ENCODE measurements around the gene GIPC2. TPM values are rescaled to one million over a fixed set of nuclear protein-coding genes. Genes with fewer than 3 reads are reported as not detected.

GIPC2 gene
- total and polyA plus RNA-seq, 10 of the 15 experiments (the other 5 are each of a cell fraction or from before 2014, with no cell fraction given), result 0.03 to 0.23 (median 0.06) TPM; not detected in 2

DNA sequence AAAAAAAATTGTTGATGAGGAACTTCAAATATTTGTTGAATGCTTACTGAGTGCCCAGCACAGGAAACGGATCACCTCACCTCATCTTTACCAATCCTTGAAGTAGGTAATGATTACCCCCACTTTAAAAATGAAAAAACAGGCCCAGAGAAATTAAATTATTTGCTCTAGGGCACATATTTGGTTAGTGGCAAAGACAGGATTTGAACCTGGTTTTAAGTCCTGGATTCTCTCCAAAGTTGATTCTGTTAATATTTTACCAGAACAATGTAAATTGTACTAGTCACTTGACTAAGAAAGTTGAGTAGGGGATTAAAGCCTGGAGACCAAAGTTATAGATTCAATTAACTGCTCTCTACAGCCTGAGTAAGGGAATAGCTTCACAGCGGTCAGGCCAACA lies 97.9 kb downstream of the GIPC2 start (continued):
- no peak for TF ChIP-seq HCFC1 (IDR thresholded peaks at IDR 0.05; ENCODE audit: low read length)
- no peak for TF ChIP-seq KAT2A (conservative IDR thresholded peaks at IDR 0.05; ENCODE audit: control insufficient read depth, low read depth, low read length)
- no peak for TF ChIP-seq WRNIP1 (IDR thresholded peaks at IDR 0.05; ENCODE audit: borderline replicate concordance, low read depth, low read length)
- TF ChIP-seq CBX5 (IDR thresholded peaks at IDR 0.05; ENCODE audit: low read depth), result no peak
- TF ChIP-seq CREB1 (IDR thresholded peaks at IDR 0.05; ENCODE audit: low read depth), result no peak
- no peak for TF ChIP-seq SUPT20H (IDR thresholded peaks at IDR 0.05; ENCODE audit: borderline replicate concordance, control insufficient read depth, low read depth, low read length)
- TF ChIP-seq USF2 (IDR thresholded peaks at IDR 0.05; ENCODE audit: borderline replicate concordance, low read depth, low read length), result no peak
- TF ChIP-seq, protein P1, sequence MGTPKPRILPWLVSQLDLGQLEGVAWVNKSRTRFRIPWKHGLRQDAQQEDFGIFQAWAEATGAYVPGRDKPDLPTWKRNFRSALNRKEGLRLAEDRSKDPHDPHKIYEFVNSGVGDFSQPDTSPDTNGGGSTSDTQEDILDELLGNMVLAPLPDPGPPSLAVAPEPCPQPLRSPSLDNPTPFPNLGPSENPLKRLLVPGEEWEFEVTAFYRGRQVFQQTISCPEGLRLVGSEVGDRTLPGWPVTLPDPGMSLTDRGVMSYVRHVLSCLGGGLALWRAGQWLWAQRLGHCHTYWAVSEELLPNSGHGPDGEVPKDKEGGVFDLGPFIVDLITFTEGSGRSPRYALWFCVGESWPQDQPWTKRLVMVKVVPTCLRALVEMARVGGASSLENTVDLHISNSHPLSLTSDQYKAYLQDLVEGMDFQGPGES (IDR thresholded peaks at IDR 0.05), result no peak
- TF ChIP-seq, protein P2, sequence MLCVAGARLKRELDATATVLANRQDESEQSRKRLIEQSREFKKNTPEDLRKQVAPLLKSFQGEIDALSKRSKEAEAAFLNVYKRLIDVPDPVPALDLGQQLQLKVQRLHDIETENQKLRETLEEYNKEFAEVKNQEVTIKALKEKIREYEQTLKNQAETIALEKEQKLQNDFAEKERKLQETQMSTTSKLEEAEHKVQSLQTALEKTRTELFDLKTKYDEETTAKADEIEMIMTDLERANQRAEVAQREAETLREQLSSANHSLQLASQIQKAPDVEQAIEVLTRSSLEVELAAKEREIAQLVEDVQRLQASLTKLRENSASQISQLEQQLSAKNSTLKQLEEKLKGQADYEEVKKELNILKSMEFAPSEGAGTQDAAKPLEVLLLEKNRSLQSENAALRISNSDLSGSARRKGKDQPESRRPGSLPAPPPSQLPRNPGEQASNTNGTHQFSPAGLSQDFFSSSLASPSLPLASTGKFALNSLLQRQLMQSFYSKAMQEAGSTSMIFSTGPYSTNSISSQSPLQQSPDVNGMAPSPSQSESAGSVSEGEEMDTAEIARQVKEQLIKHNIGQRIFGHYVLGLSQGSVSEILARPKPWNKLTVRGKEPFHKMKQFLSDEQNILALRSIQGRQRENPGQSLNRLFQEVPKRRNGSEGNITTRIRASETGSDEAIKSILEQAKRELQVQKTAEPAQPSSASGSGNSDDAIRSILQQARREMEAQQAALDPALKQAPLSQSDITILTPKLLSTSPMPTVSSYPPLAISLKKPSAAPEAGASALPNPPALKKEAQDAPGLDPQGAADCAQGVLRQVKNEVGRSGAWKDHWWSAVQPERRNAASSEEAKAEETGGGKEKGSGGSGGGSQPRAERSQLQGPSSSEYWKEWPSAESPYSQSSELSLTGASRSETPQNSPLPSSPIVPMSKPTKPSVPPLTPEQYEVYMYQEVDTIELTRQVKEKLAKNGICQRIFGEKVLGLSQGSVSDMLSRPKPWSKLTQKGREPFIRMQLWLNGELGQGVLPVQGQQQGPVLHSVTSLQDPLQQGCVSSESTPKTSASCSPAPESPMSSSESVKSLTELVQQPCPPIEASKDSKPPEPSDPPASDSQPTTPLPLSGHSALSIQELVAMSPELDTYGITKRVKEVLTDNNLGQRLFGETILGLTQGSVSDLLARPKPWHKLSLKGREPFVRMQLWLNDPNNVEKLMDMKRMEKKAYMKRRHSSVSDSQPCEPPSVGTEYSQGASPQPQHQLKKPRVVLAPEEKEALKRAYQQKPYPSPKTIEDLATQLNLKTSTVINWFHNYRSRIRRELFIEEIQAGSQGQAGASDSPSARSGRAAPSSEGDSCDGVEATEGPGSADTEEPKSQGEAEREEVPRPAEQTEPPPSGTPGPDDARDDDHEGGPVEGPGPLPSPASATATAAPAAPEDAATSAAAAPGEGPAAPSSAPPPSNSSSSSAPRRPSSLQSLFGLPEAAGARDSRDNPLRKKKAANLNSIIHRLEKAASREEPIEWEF (IDR thresholded peaks at IDR 0.05; ENCODE audit: insufficient replicate concordance, low read depth, low read length), result no peak
- no peak for TF ChIP-seq DPF2 (IDR thresholded peaks at IDR 0.05)

All from GM12878 (cell line).